Uterus (tissue), 4 donors: ENCODE measurements around the gene POLRMT. TPM values are rescaled to one million over a fixed set of nuclear protein-coding genes. Genes with fewer than 3 reads are reported as not detected.

ENCODE experiments used
- DNase-seq, 2 donors: peaks; one replicate each; pipeline ENCODE4 v3.0.0-alpha.2; 2019 to 2020
- H3K27ac ChIP-seq, 2 donors: fragments of 200-600 bp; sonication (generic); 1 replicate in 1 of 2; 2 replicates in 1 of 2; pipeline ENCODE4 v1.5.1; 2016 to 2018
- H3K27me3 ChIP-seq, 2 donors: fragments of 200-600 bp; sonication (generic); one replicate each; pipeline ENCODE4 v1.5.1; 2018 to 2019; ENCODE audit warnings: control low read depth in 1 of 2
- H3K36me3 ChIP-seq, 2 donors: fragments of 200-600 bp; sonication (generic); one replicate each; pipeline ENCODE4 v1.5.1; 2019; ENCODE audit warnings: control low read depth in 1 of 2
- H3K4me1 ChIP-seq, 2 donors: fragments of 200-600 bp; sonication (generic); one replicate each; pipeline ENCODE4 v1.5.1; 2018 to 2019; ENCODE audit warnings: control low read depth in 1 of 2
- H3K4me3 ChIP-seq, 2 donors: fragments of 200-600 bp; sonication (generic); 1 replicate in 1 of 2; 2 replicates in 1 of 2; pipeline ENCODE4 v1.5.1; 2018 to 2019; ENCODE audit warnings: mild to moderate bottlenecking in 1 of 2
- H3K9me3 ChIP-seq, 2 donors: fragments of 200-600 bp; sonication (generic); one replicate each; pipeline ENCODE4 v1.5.1; 2019; ENCODE audit warnings: control low read depth in 1 of 2
- POLR2A ChIP-seq, 2 donors: fragments of 450-650 bp; IDR thresholded peaks; one replicate each; pipeline ENCODE4 v1.6.1; 2016; ENCODE audit warnings: antibody characterized with exemption in 2 of 2, mild to moderate bottlenecking in 1 of 2, moderate library complexity in 1 of 2
- intact Hi-C: fragments of 100-400 bp; cut with DNase I; formaldehyde crosslinking; loops from one replicate; pipeline ENCODE4 v1.15.1; 2023; ENCODE audit warnings: low total_unique reads
- total RNA-seq, 4 donors: library from RNA; depleted of rRNA in 3 of 4; stranded (reverse); fragments of >200 nt in 3 of 4; gene quantifications; one replicate each; pipeline versions ENCODE4 v1.1.0 to v1.2.4, GENCODE V29; 2014 to 2023
- TF ChIP-seq, protein P1 (sequence below), 4 experiments: fragments of 200-600 bp in 2 of 4; fragments of 450-650 bp in 2 of 4; sonication (generic) in 2 of 4; IDR thresholded peaks; one replicate each; pipeline ENCODE4 v1.5.1; 2016 to 2019; ENCODE audit warnings: antibody characterized with exemption in 4 of 4, mild to moderate bottlenecking in 2 of 4, moderate library complexity in 1 of 4
- donor health status: DM: yes; HTN: yes; CAD: no.

Gene POLRMT
- total RNA-seq, 4 donors from 2014 or later, result 10.5 to 42.0 (median 24.1) TPM

DNA sequence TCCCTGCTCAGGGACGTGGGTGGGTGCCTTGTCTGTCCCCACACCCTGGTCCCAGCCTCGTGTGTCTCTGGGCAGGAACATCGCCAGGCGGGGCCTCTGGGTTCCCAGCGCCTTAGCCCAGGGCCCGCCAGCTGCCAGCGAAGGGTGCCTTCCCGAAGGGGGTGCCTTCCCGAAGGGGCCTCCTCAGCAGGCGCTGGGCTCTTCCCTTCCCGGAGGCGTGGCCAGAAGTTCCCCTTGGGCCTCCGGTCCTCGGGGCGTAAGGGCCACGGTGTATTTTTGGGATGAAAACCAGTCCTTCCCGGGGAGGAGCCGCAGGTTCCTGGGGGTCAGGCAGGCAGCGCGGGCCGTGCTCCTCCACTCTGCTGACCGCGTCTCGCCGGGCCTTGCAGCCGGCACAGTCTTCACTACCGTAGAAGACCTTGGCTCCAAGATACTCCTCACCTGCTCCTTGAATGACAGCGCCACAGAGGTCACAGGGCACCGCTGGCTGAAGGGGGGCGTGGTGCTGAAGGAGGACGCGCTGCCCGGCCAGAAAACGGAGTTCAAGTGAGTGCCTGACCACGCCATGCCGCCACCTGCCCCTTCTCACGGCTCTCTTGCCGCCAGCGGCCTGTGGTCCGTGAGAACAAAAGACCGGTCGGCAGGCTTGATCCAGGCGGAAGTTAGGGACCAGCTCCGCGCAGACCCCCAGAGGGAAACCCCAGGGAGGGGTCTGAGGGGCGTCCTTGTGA, 54.1 kb downstream of the POLRMT start:
- no peak for DNase-seq
- TF ChIP-seq, protein P1, sequence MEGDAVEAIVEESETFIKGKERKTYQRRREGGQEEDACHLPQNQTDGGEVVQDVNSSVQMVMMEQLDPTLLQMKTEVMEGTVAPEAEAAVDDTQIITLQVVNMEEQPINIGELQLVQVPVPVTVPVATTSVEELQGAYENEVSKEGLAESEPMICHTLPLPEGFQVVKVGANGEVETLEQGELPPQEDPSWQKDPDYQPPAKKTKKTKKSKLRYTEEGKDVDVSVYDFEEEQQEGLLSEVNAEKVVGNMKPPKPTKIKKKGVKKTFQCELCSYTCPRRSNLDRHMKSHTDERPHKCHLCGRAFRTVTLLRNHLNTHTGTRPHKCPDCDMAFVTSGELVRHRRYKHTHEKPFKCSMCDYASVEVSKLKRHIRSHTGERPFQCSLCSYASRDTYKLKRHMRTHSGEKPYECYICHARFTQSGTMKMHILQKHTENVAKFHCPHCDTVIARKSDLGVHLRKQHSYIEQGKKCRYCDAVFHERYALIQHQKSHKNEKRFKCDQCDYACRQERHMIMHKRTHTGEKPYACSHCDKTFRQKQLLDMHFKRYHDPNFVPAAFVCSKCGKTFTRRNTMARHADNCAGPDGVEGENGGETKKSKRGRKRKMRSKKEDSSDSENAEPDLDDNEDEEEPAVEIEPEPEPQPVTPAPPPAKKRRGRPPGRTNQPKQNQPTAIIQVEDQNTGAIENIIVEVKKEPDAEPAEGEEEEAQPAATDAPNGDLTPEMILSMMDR (IDR thresholded peaks at IDR 0.05), result no peak
- H3K36me3 ChIP-seq, result no peaks in the 10 kb centered on the region
- intact Hi-C loops, result no loop called here
- no peaks in the 10 kb centered on the region for H3K9me3 ChIP-seq
- no peak overlapping the region for H3K27ac ChIP-seq
- no peaks in the 10 kb centered on the region for H3K27me3 ChIP-seq
- H3K4me3 ChIP-seq, result no peak overlapping the region
- H3K4me1 ChIP-seq, result peaks cover 0 to 16% of the 10 kb centered on the region in 2 donors

GRCh38 chr19:577439-578392, 55.6 kb downstream of the POLRMT start:
- peaks cover 0 to 24% of the 10 kb centered on the region in 2 donors for H3K4me1 ChIP-seq
- H3K9me3 ChIP-seq, result no peaks in the 10 kb centered on the region
- no peak overlapping the region for H3K4me3 ChIP-seq
- H3K27me3 ChIP-seq, result no peaks in the 10 kb centered on the region
- intact Hi-C loops, result no loop called here
- DNase-seq, result no peak
- TF ChIP-seq, protein P1 (IDR thresholded peaks at IDR 0.05), result no peak
- no peak for TF ChIP-seq POLR2A (IDR thresholded peaks at IDR 0.05)
- H3K36me3 ChIP-seq, result no peaks in the 10 kb centered on the region
- no peak overlapping the region for H3K27ac ChIP-seq

GRCh38 chr19:576768-577438, 56.4 kb downstream of the POLRMT start:
- Histone ChIP-seq H3K27me3 (no peaks in the 10 kb centered on the region), H3K27ac (no peak overlapping the region), H3K4me1 (peaks cover 0 to 24% of the 10 kb centered on the region in 2 donors), H3K36me3 (no peaks in the 10 kb centered on the region), H3K4me3 (no peak overlapping the region), H3K9me3 (no peaks in the 10 kb centered on the region)
- intact Hi-C loops, result no loop called here
- TF ChIP-seq, protein P1 (IDR thresholded peaks at IDR 0.05), result no peak
- TF ChIP-seq POLR2A (IDR thresholded peaks at IDR 0.05), result no peak
- DNase-seq, result no peak

DNA sequence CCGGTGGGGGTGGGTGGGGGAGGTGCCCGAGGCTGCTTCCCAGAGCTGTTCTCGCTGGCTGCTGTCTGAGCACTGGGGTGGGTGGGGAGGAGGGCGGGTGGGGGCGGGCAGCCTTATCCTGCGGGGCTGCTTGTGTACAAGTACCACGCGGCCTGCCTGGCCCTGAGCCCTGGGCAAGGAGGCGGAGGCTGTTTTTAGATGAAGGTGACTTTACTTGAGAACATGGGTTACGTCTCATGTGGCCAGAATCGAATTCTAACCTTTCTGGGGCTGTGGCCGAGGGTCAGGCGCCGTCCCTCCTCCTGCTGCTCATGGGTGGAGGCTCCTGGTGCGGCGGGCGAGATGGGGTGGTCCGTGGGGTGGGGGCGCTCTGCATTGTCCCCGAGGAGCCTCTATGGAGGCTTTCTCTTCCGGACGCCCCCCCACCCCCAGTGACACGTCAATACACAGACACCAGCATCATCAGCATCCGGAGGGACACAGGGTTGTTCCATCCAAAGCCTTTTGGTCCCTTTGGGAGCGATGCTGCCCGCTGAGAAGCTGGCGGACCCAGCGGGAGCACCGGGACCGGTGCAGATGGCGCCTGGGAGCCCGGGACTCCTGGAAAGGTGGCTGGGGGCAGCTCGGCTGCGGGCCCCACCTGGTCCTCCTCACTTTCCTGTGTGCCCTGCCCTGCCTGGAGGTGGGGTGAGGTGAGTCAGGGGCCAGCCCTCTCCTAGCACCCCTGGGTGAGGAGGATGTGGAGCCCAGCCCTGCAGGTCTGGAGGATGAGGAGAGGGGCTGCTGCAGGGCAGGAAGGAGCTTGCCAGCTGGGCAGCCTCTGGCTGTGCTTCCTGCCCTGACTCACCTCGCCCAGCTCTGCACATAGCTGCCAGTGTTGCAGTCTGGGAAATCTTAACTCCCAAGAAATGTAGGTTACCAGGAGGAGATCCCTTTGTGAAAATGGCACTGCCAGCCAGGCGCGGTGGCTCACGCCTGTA, 57.5 kb downstream of the POLRMT start:
- Histone ChIP-seq H3K27me3 (no peaks in the 10 kb centered on the region), H3K4me1 (peaks cover 0 to 28% of the 10 kb centered on the region in 2 donors), H3K4me3 (peak overlapping the region in 1 of 2 donors; percentile 16), H3K36me3 (no peaks in the 10 kb centered on the region), H3K27ac (peak overlapping the region; percentile 47 to 49), H3K9me3 (no peaks in the 10 kb centered on the region)
- no peak for TF ChIP-seq POLR2A (IDR thresholded peaks at IDR 0.05)
- TF ChIP-seq, protein P1 (IDR thresholded peaks at IDR 0.05), result no peak
- peak; percentile 47 to 62 for DNase-seq
- intact Hi-C loops, result no loop called here
